CD4-positive, CD25-positive, alpha-beta regulatory T cell (primary cell): ENCODE data around the gene SPACA4. TPM values are rescaled to one million over a fixed set of nuclear protein-coding genes. Genes with fewer than 3 reads are reported as not detected.

Experiments used
- ATAC-seq, 2 donors: fragments of 150-1000 bp; cut with Tn5 transposase; one replicate each; pipeline ENCODE4 v1.10.0; 2021; ENCODE audit warnings: low read depth in 2 of 2, moderate number of reproducible peaks in 2 of 2, moderate library complexity in 1 of 2
- DNase-seq, 3 donors: peaks; one replicate each; pipeline versions ENCODE4 v3.0.0 to v3.0.0-alpha.2; 2012 to 2022; ENCODE audit warnings: mixed read lengths in 1 of 3
- H3K27ac ChIP-seq: one replicate; pipeline ENCODE4 v1.7.0; 2013; ENCODE audit warnings: mild to moderate bottlenecking, low read length; ENCODE audit not compliant: insufficient read depth, poor library complexity, severe bottlenecking
- H3K27me3 ChIP-seq: one replicate; pipeline ENCODE4 v1.7.0; 2013; ENCODE audit warnings: low read length; ENCODE audit not compliant: control insufficient read depth, insufficient read depth
- H3K36me3 ChIP-seq: one replicate; pipeline ENCODE4 v1.7.0; 2013; ENCODE audit warnings: mild to moderate bottlenecking, low read length, moderate library complexity; ENCODE audit not compliant: control insufficient read depth, insufficient read depth
- H3K4me1 ChIP-seq: 2 replicates; pipeline ENCODE4 v1.7.0; 2013; ENCODE audit warnings: mild to moderate bottlenecking, low read length; ENCODE audit not compliant: insufficient read depth, control insufficient read depth, poor library complexity, severe bottlenecking
- H3K4me3 ChIP-seq: one replicate; pipeline ENCODE4 v1.7.0; 2013; ENCODE audit warnings: low read depth, mild to moderate bottlenecking, low read length, moderate library complexity
- H3K9me3 ChIP-seq, 2 experiments: 1 replicate in 1 of 2; 2 replicates in 1 of 2; pipeline ENCODE4 v1.7.0; 2013; ENCODE audit warnings: low read length in 2 of 2, mild to moderate bottlenecking in 1 of 2, moderate library complexity in 1 of 2; ENCODE audit not compliant: control insufficient read depth in 2 of 2
- H3K27ac Mint-ChIP-seq, 3 donors: one replicate each; pipeline ENCODE4 v1.8.0; 2020 to 2022; ENCODE audit warnings: mild to moderate bottlenecking in 3 of 3, mixed read lengths in 3 of 3, moderate library complexity in 2 of 3
- H3K27me3 Mint-ChIP-seq: one replicate; pipeline ENCODE4 v1.8.0; 2022; ENCODE audit warnings: mild to moderate bottlenecking, mixed read lengths
- H3K36me3 Mint-ChIP-seq: one replicate; pipeline ENCODE4 v1.8.0; 2020; ENCODE audit warnings: mixed read lengths
- H3K4me1 Mint-ChIP-seq, 4 donors: one replicate each; pipeline ENCODE4 v1.8.0; 2020 to 2022; ENCODE audit warnings: mixed read lengths in 4 of 4, mild to moderate bottlenecking in 1 of 4
- H3K4me3 Mint-ChIP-seq, 4 donors: one replicate each; pipeline ENCODE4 v1.8.0; 2020 to 2022; ENCODE audit warnings: mild to moderate bottlenecking in 4 of 4, mixed read lengths in 4 of 4, moderate library complexity in 3 of 4
- H3K9me3 Mint-ChIP-seq, 7 donors: one replicate each; pipeline ENCODE4 v1.8.0; 2020 to 2022; ENCODE audit warnings: mixed read lengths in 7 of 7, mild to moderate bottlenecking in 3 of 7, moderate library complexity in 2 of 7
- polyA plus RNA-seq, 4 donors: library from polyadenylated mRNA; unstranded; fragments of 300-500 nt; fragmentation: Illumina TruSeq; gene quantifications; one replicate each; pipeline ENCODE4 v1.2.3, GENCODE V29; 2021
- total RNA-seq: library from RNA; stranded (reverse); gene quantifications from one replicate; pipeline ENCODE4 v1.2.3, GENCODE V29; 2022

Gene SPACA4
- total and polyA plus RNA-seq, 5 donors from 2014 or later = 0.25 TPM; not detected in 4

DNA sequence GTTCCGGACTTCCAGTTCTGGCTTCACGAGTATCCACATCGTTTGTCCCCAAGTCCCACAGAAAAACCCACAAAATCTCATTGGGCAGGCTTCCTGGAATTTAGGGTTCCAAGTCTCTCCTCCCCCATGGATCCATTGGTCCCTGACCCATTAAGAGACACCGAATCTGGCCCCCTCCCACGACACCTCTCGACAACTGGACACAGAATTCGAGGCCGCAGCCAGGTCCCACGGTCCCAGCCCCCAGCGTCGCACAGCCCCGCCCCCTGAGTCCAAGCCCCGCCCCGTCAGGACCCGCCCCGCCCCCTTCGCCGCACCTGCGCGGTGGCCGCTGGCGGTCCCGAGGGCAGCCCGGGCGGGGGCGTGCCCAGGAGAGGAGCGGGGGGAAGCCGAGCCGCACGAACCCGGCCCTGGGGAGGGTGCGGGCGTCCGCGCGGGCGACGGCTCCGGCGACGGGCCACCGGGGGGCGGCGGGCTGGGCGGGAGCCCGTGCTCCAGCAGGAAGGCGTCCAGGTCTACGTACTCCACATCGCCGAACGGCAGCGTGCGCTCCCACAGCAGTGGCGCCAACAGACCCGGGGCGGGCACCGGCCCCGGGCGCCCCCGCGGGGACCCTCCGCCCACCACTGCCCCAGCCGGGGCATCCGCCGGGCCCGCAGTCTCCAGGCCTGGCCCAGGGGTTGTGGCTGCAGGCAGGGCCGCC, 28.9 kb downstream of the SPACA4 start:
- peak overlapping the region; percentile 94 to 96 (median 94) for H3K27ac Mint-ChIP-seq
- H3K27me3 Mint-ChIP-seq = no peaks in the 10 kb centered on the region
- peaks cover 10% of the 10 kb centered on the region for H3K36me3 Mint-ChIP-seq
- H3K4me1 Mint-ChIP-seq = peaks cover 9 to 69% (median 15%) of the 10 kb centered on the region in 4 donors
- H3K27me3 ChIP-seq = no peaks in the 10 kb centered on the region
- ATAC-seq = peak in 1 of 2 donors; percentile 3
- peak overlapping the region; percentile 94 to 99 (median 97) for H3K4me3 Mint-ChIP-seq
- no peaks in the 10 kb centered on the region for H3K9me3 ChIP-seq
- H3K4me3 ChIP-seq = peak overlapping the region; percentile 90
- peak; percentile 70 to 74 (median 72) for DNase-seq
- H3K27ac ChIP-seq = peak overlapping the region; percentile 95
- no peaks in the 10 kb centered on the region for H3K9me3 Mint-ChIP-seq
- peaks cover 28% of the 10 kb centered on the region for H3K36me3 ChIP-seq
- H3K4me1 ChIP-seq = peaks cover 49% of the 10 kb centered on the region

DNA sequence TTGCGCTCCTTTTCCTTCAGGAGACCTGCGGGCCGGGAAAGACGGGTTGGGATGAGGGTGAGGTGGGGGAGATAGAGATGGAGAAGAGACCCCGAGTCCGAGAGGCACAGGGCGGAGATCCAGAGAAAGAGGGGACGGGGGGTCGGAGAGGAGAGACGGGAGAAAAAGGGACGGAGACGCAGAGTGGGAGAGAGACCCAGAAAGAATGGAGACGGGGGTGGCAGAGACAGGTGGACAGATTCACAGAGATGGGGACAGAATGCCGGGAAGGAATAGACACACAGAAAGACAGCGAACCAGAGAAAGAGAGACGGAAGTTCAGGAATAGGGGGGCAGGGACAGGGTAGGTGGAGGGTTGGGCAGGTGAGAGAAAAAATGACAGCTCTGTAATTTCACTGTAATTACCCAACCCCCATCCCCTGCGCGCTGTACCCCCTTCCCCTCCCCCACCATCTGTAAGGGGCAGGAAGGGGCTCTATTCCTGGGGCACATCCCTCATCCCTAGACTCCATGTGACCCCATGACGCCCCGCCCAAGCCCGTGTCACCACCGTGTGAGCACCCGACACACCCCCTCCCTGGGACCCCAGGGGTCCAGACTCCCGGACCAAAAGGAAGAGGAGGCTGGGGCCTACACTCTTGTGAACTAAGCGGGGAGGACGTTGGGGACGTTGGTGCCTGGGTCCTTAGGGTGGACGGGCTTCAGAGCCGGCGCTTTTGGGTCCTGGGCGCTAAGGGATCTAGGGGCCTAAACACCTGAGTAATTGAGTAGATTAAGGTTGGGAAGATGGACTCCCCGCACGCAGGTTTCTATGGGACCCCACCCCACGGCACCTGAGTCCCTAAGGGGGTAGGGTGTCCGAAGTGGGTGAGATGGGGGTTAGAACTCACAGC, 29.7 kb downstream of the SPACA4 start:
- H3K4me3 Mint-ChIP-seq = peak overlapping the region; percentile 91 to 99 (median 96)
- peaks cover 44% of the 10 kb centered on the region for H3K4me1 ChIP-seq
- peak overlapping the region; percentile 90 for H3K4me3 ChIP-seq

DNA sequence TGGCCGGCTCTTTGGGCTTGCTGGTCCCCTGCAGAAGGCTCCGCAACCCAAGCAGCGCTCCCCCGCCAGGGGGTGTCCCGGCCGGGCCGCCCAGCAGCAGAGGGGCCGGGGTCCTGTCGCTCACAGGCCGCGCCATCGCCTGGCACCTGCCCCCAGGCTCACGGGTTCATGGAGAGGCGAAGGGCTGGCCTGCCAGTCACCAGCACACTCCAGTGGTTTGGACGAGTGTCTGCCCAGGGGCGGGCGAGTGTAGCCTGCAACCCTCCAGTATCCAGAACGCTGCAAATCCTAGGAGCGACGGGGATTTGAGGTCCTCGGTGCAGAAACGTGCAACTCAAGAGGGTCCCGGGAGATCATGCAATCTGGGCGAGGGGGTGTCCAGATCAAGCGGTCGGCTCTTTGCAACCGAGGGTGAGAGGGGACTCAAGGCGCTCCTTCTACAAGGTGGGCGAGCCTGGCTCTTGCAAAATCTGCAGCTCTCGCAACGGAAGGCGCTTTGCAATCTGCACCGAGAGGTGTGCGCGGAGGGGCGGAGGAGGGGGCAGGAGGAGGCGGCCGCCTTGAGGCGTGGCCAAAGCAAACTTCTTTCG, 30.4 kb downstream of the SPACA4 start, which contains the start of gene DBP:
DBP (minus strand) TSS at position 521 of the 590 bp plus-strand sequence; CDS start at position 136, 385 bp downstream.
- ATAC-seq (no peak), DNase-seq (peak in 1 of 3 donors; percentile 19)
- H3K4me1 Mint-ChIP-seq = peaks cover 9 to 66% (median 16%) of the 10 kb centered on the region in 4 donors

More for the DNA sequence above, 29.7 kb downstream of the SPACA4 start:
- no peaks in the 10 kb centered on the region for H3K27me3 ChIP-seq
- H3K27ac Mint-ChIP-seq = peak overlapping the region; percentile 93 to 100 (median 94)
- DNase-seq (peak; percentile 30 to 37 (median 34)), ATAC-seq (no peak)
- peaks cover 9 to 69% (median 15%) of the 10 kb centered on the region in 4 donors for H3K4me1 Mint-ChIP-seq
- peaks cover 10% of the 10 kb centered on the region for H3K36me3 Mint-ChIP-seq
- H3K27ac ChIP-seq = peak overlapping the region; percentile 95
- no peaks in the 10 kb centered on the region for H3K27me3 Mint-ChIP-seq
- H3K36me3 ChIP-seq = peaks cover 20% of the 10 kb centered on the region
- no peaks in the 10 kb centered on the region for H3K9me3 ChIP-seq
- H3K9me3 Mint-ChIP-seq = no peaks in the 10 kb centered on the region

DNA sequence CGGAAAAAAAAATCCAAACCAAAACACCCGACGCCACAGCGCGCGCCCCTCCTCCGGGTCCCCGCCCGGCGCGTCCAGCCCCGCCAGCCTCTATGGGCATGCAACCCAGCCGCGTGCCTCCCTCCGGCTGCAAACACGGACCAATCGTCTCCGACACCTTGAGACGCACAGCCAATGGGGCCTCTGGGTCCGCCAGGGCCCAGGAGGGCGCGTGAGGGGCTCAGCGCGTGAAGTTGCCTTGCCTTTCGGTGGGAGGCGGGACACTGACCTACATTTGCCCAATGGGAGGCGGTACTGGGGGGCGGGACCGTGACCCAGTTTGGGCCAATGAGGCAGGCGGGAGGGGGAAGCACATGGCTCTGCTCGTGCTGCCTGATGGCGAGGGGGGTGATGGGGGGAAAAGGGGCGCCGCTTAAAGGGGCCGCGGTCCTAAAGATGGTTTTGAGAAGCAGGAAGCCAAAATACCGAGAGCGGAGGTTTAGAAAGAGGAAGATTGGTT, 31.0 kb downstream of the SPACA4 start:
- Mint-ChIP-seq H3K4me3 (peak overlapping the region; percentile 91 to 99 (median 96)), H3K27ac (peak overlapping the region; percentile 97 to 98 (median 98)), H3K9me3 (peaks cover 0 to 2% (median 0%) of the 10 kb centered on the region in 7 donors), H3K27me3 (no peaks in the 10 kb centered on the region), H3K4me1 (peaks cover 9 to 63% (median 16%) of the 10 kb centered on the region in 4 donors), H3K36me3 (peaks cover 7% of the 10 kb centered on the region)
- ATAC-seq (peak; percentile 82 to 83), DNase-seq (peak; percentile 99 to 100 (median 100))
- Histone ChIP-seq H3K36me3 (peaks cover 10% of the 10 kb centered on the region), H3K4me3 (peak overlapping the region; percentile 90), H3K27me3 (no peaks in the 10 kb centered on the region), H3K27ac (peak overlapping the region; percentile 95), H3K4me1 (peaks cover 43% of the 10 kb centered on the region), H3K9me3 (no peaks in the 10 kb centered on the region)

More for the DNA sequence above, 30.4 kb downstream of the SPACA4 start, which contains the start of gene DBP:
- H3K4me3 ChIP-seq = peak within 1 kb of the TSS; percentile 90
- Mint-ChIP-seq H3K36me3 (peaks cover 10% of the 10 kb centered on the region), H3K27ac (peak within 1 kb of the TSS; percentile 97 to 98 (median 98)), H3K9me3 (peaks cover 0 to 2% (median 0%) of the 10 kb centered on the region in 7 donors), H3K4me3 (peak within 1 kb of the TSS; percentile 91 to 99 (median 96)), H3K27me3 (no peaks in the 10 kb centered on the region)
- no peaks in the 10 kb centered on the region for H3K9me3 ChIP-seq
- peaks cover 44% of the 10 kb centered on the region for H3K4me1 ChIP-seq
- H3K27me3 ChIP-seq = no peaks in the 10 kb centered on the region
- peaks cover 13% of the 10 kb centered on the region for H3K36me3 ChIP-seq
- peak within 1 kb of the TSS; percentile 95 for H3K27ac ChIP-seq

DNA sequence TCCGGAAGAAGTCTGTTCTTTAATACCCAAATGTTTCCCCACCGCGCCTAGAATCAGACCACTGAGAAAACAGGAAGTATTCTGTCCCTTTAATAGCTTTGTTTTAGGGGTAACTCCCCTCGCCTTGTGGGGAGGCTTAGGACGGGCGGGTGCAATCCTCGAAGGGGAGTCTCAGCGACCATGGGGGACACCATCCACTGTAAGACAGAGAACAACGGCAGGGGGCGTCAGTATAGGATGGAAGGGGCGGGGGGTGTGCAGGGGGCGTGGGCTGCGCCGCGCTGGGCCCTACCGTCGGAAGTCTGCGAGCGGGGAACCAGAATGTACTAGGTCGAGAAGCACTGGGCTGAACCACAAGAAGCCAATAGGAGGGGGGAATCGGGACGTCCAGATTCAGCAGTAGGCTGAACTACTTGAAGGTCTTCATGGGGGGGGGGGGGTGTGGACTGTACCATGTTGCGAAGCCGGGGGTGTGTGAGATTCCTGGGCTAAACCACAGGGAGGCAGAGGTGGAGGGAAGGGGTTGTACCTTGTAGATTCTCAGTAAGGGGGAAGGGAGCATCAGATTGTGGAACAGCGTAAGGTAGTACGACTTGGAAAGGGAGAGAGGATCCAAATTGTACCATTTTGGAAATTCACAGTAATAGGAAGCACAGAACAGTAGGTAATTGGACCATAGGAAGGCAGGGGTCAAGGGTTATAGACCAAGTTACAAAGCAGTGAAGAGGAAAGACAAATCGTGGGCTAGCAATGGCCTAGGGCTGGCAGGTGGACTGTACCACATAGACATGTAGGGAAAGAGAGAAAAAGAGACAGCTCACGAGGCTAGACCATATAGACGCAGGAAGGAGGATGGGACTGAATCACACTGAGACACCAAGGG, 31.6 kb downstream of the SPACA4 start:
- Mint-ChIP-seq H3K36me3 (peaks cover 4% of the 10 kb centered on the region), H3K4me3 (peak overlapping the region; percentile 91 to 99 (median 96)), H3K27me3 (no peaks in the 10 kb centered on the region), H3K4me1 (peaks cover 9 to 60% (median 16%) of the 10 kb centered on the region in 4 donors), H3K9me3 (peaks cover 0 to 2% (median 0%) of the 10 kb centered on the region in 7 donors), H3K27ac (peak overlapping the region; percentile 97 to 98 (median 98))
- H3K9me3 ChIP-seq = no peaks in the 10 kb centered on the region
- peaks cover 36% of the 10 kb centered on the region for H3K4me1 ChIP-seq
- DNase-seq (peak; percentile 79 to 96 (median 91)), ATAC-seq (peak; percentile 29 to 33)
- H3K27me3 ChIP-seq = no peaks in the 10 kb centered on the region
- H3K4me3 ChIP-seq = peak overlapping the region; percentile 86
- H3K36me3 ChIP-seq = peaks cover 3% of the 10 kb centered on the region
- peak overlapping the region; percentile 95 for H3K27ac ChIP-seq

DNA sequence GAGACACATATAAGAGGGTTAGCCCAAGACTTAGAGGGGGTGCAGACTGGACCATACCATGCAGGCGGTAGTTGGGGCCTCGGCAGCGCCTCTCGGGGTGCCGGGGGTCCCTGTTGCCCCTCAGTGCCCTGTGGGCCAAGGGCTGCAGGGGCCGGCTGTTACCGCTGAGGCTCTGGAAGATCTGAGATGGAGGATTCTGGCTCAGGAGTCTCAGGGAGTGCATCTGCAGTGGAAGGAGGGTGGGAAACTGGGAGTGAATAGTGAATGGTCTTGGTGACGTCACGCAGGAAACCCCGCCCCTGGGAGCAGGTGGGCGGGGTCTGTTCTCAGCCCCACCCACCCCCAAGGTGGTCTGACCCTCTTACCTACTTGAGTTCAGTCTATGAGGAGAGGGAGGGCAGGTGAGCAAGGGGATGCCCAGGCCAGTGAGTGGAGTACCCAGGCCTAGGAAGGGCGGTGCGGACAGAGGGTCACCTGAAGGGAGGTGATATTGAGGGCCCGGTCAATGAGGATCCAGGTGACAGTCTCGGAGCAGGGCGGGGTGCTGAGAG, 32.4 kb downstream of the SPACA4 start:
- ATAC-seq (no peak), DNase-seq (peak in 1 of 3 donors; percentile 28)
- Histone ChIP-seq H3K36me3 (no peaks in the 10 kb centered on the region), H3K4me1 (peaks cover 29% of the 10 kb centered on the region), H3K4me3 (peak overlapping the region; percentile 82), H3K27me3 (no peaks in the 10 kb centered on the region), H3K27ac (peak overlapping the region; percentile 95), H3K9me3 (no peaks in the 10 kb centered on the region)
- Mint-ChIP-seq H3K36me3 (peaks cover 4% of the 10 kb centered on the region), H3K4me3 (peak overlapping the region; percentile 91 to 99 (median 96)), H3K27me3 (no peaks in the 10 kb centered on the region), H3K4me1 (peaks cover 9 to 55% (median 16%) of the 10 kb centered on the region in 4 donors), H3K9me3 (peaks cover 0 to 2% (median 0%) of the 10 kb centered on the region in 7 donors), H3K27ac (peak overlapping the region; percentile 97 to 98 (median 98))
